Measurements from ENCODE around the gene DAPP1.
"Not testable (repeated sequence)": the region's sequence is repeated elsewhere in the genome, so short reads cannot be mapped to it uniquely, and the experiment has no call there.

Gene DAPP1

GRCh38 chr4:99824070-99824599, 7.5 kb downstream of the DAPP1 start:
- no peak for DNase-seq

- no peak for DNase-seq
Observed at GRCh38 chr4:99825272-99825671, 8.6 kb downstream of the DAPP1 start.

- no peak for DNase-seq
Observed at GRCh38 chr4:99826016-99826415, 9.4 kb downstream of the DAPP1 start.

GRCh38 chr4:99827454-99827853, 10.8 kb downstream of the DAPP1 start:
- no peak for DNase-seq

GRCh38 chr4:99827857-99828256, 11.2 kb downstream of the DAPP1 start:
- no peak for DNase-seq

GRCh38 chr4:99828477-99828876, 11.8 kb downstream of the DAPP1 start:
- no peak for DNase-seq

- DNase-seq: not testable (repeated sequence)
Observed at GRCh38 chr4:99830051-99830450, 13.4 kb downstream of the DAPP1 start.

GRCh38 chr4:99832321-99832720, 15.7 kb downstream of the DAPP1 start:
- DNase-seq: no peak

GRCh38 chr4:99832758-99833157, 16.1 kb downstream of the DAPP1 start:
- no peak for DNase-seq

- no peak for DNase-seq
Observed at GRCh38 chr4:99833756-99834155, 17.1 kb downstream of the DAPP1 start.

- DNase-seq: no peak
Observed at GRCh38 chr4:99834569-99834968, 17.9 kb downstream of the DAPP1 start.

- DNase-seq: no peak
Observed at GRCh38 chr4:99835942-99836341, 19.3 kb downstream of the DAPP1 start.

GRCh38 chr4:99838927-99839326, 22.3 kb downstream of the DAPP1 start:
- no peak for DNase-seq

- DNase-seq: no peak
Observed at GRCh38 chr4:99841129-99841528, 24.5 kb downstream of the DAPP1 start.

- no peak for DNase-seq
Observed at GRCh38 chr4:99843413-99843812, 26.8 kb downstream of the DAPP1 start.

- DNase-seq: no peak
Observed at GRCh38 chr4:99844048-99844447, 27.4 kb downstream of the DAPP1 start.

GRCh38 chr4:99845179-99845578, 28.6 kb downstream of the DAPP1 start:
- no peak for DNase-seq

- DNase-seq: no peak
Observed at GRCh38 chr4:99845708-99846469, 29.3 kb downstream of the DAPP1 start.

- DNase-seq: no peak
Observed at GRCh38 chr4:99846891-99847290, 30.3 kb downstream of the DAPP1 start.

- no peak for DNase-seq
Observed at GRCh38 chr4:99847362-99847976, 30.8 kb downstream of the DAPP1 start.

- DNase-seq: no peak
Observed at GRCh38 chr4:99848591-99849001, 32.0 kb downstream of the DAPP1 start.

- DNase-seq: no peak
Observed at GRCh38 chr4:99852199-99852749, 35.6 kb downstream of the DAPP1 start.

GRCh38 chr4:99853190-99853589, 36.6 kb downstream of the DAPP1 start:
- DNase-seq: no peak

- no peak for DNase-seq
Observed at GRCh38 chr4:99853999-99854398, 37.4 kb downstream of the DAPP1 start.

Data from C1 segment of cervical spinal cord (tissue), 14 donors.